ENCODE measurements around the gene MYL10. TPM values are rescaled to one million over a fixed set of nuclear protein-coding genes. Genes with fewer than 3 reads are reported as not detected.

Gene MYL10
- total and polyA plus RNA-seq, 2 of the 13 experiments (the other 11 are each of a cell fraction or from before 2014, with no cell fraction given) = not detected

DNA sequence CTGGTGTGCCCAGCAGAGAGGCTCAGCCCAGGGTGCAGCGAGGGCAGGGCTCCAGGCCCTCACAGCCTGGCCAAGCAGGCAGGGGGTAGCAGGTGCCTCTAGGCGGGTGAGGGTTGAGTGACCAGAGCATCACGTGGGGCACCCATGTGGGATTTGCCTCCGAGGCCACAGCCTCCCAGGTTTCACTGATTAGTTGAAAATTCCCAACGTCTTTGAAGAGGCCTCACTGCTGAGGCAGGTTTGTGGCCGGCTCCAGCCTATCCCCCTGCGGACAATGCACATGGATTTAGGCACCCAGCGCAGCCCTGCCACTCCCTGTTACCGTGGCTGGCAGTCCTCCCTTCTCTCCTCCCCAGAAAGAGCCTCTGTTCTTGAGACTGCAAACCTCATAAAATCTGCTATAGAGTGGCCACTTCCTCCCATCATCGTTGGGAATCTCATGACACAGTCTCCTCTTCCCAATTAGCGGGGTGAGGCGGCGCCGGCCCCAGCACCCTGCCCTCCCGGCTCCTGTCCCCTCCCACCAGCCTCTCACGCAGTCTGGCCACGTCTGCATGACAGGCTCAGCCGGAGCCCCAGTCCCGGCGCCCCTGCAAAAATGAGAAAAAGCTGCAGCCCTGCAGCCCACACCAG lies 10.8 kb downstream of the MYL10 start (continued):
- TF ChIP-seq, protein P1, sequence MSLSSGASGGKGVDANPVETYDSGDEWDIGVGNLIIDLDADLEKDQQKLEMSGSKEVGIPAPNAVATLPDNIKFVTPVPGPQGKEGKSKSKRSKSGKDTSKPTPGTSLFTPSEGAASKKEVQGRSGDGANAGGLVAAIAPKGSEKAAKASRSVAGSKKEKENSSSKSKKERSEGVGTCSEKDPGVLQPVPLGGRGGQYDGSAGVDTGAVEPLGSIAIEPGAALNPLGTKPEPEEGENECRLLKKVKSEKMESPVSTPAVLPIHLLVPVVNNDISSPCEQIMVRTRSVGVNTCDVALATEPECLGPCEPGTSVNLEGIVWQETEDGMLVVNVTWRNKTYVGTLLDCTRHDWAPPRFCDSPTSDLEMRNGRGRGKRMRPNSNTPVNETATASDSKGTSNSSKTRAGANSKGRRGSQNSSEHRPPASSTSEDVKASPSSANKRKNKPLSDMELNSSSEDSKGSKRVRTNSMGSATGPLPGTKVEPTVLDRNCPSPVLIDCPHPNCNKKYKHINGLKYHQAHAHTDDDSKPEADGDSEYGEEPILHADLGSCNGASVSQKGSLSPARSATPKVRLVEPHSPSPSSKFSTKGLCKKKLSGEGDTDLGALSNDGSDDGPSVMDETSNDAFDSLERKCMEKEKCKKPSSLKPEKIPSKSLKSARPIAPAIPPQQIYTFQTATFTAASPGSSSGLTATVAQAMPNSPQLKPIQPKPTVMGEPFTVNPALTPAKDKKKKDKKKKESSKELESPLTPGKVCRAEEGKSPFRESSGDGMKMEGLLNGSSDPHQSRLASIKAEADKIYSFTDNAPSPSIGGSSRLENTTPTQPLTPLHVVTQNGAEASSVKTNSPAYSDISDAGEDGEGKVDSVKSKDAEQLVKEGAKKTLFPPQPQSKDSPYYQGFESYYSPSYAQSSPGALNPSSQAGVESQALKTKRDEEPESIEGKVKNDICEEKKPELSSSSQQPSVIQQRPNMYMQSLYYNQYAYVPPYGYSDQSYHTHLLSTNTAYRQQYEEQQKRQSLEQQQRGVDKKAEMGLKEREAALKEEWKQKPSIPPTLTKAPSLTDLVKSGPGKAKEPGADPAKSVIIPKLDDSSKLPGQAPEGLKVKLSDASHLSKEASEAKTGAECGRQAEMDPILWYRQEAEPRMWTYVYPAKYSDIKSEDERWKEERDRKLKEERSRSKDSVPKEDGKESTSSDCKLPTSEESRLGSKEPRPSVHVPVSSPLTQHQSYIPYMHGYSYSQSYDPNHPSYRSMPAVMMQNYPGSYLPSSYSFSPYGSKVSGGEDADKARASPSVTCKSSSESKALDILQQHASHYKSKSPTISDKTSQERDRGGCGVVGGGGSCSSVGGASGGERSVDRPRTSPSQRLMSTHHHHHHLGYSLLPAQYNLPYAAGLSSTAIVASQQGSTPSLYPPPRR (CRISPR knock-in tag; IDR thresholded peaks at IDR 0.05; ENCODE audit: borderline replicate concordance) = no peak
- TF ChIP-seq ZSCAN25 (CRISPR knock-in tag; IDR thresholded peaks at IDR 0.05) = no peak

DNA sequence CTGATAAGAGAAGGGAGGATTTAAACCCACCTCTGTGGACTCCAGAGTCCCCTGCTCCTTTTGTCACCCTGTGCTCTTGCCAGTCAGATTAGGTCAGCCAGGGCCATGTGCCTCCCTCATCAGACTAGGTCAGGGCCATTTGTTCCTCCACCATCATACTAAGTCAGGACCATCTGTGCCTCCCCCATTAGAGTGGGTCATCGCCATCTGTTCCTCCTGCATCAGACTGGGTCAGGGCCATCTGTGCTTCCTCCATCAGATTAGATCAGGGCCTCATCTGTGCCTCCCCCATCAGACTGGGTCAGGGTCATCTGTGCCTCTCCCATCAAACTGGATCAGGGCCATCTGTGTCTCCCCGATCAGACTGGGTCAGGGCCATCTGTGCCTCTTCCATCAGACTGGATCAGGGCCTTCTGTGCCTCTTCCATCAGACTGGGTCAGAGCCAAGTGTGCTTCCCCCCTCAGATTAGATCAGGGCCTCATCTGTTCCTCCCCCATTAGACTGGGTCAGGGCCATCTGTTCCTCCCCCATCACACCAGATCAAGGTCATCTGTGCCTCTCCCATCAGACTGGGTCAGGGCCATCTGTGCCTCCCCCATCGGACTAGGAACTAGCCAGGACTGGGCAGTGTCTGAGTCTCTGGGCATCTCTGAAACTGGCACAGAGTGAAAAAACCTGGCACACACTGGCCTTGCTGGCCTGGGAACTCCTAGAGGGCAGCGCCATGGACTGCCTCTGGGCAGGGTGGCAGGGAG lies 11.5 kb downstream of the MYL10 start:
- DNase-seq (ENCODE audit: low spot score) = no peak
- ChIA-PET CTCF (ENCODE audit: low intra/inter-chr PET ratio, low total read pairs) (no interaction called here), POLR2A (no interaction called here)
- no peak for ATAC-seq
- 14% methylated on average over 1 of the region's 4 CpGs for WGBS (ENCODE audit: low lambda C conversion rate)
- in situ Hi-C loops (cut with HindIII; ENCODE audit: extremely low pct_ligation_motif_present, low pct_unique_long_range_greater_than_20kb) (no loop called here), intact Hi-C loops (cut with micrococcal nuclease; ENCODE audit: unreplicated experiment) (no loop called here)
- H4K20me1 ChIP-seq (ENCODE audit: insufficient read depth, low read length) = no peaks in the 10 kb centered on the region
- no peak overlapping the region for H2AFZ ChIP-seq (ENCODE audit: low read length)
- TF ChIP-seq POLR2AphosphoS2 (IDR thresholded peaks at IDR 0.05; ENCODE audit: low read depth, low read length) (no peak), ZSCAN22 (CRISPR knock-in tag; IDR thresholded peaks at IDR 0.05) (peak; percentile 98), ZFP36 (IDR thresholded peaks at IDR 0.05; ENCODE audit: borderline replicate concordance, low read depth, low read length, partially characterized antibody) (peak; percentile 8)
- TF ChIP-seq, protein P2, sequence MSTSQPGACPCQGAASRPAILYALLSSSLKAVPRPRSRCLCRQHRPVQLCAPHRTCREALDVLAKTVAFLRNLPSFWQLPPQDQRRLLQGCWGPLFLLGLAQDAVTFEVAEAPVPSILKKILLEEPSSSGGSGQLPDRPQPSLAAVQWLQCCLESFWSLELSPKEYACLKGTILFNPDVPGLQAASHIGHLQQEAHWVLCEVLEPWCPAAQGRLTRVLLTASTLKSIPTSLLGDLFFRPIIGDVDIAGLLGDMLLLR (CRISPR knock-in tag; IDR thresholded peaks at IDR 0.05) = no peak
- H3K9me3 ChIP-seq (ENCODE audit: low read length) = no peaks in the 10 kb centered on the region
- H3K79me2 ChIP-seq (ENCODE audit: insufficient read depth, low read length) = no peaks in the 10 kb centered on the region
- no peak overlapping the region for H3K4me2 ChIP-seq (ENCODE audit: low read depth, low read length)
- no peak overlapping the region for H3K27ac ChIP-seq (ENCODE audit: extremely low read length, insufficient read depth, low read length)
- no peaks in the 10 kb centered on the region for H3K36me3 ChIP-seq (replicated peaks in 1 of 2; ENCODE audit: control insufficient read depth in 1 of 2, insufficient read depth in 2 of 2, low read length in 2 of 2)
- BruUV-seq (replicated peaks) = no TSS peak
- no peak for FAIRE-seq
- H3K9ac ChIP-seq (ENCODE audit: insufficient read depth, low read depth, low read length) = no peak overlapping the region
- H3K4me3 ChIP-seq (replicated peaks in 1 of 3; ENCODE audit: insufficient read depth in 1 of 3, low read depth in 2 of 3, low read length in 3 of 3) = no peak overlapping the region
- peaks cover 4 to 40% of the 10 kb centered on the region in 2 experiments; a peak in 4 of 5 replicates for H3K27me3 ChIP-seq (ENCODE audit: control insufficient read depth in 1 of 2, insufficient read depth in 2 of 2, low read length in 2 of 2)
- no peaks in the 10 kb centered on the region for H3K4me1 ChIP-seq (ENCODE audit: insufficient read depth, low read length)

Measured in HepG2 (cell line).